Measurements from ENCODE around the gene PLTP.
"Not testable (repeated sequence)": the region's sequence is repeated elsewhere in the genome, so short reads cannot be mapped to it uniquely, and the experiment has no call there.

PLTP gene

DNA sequence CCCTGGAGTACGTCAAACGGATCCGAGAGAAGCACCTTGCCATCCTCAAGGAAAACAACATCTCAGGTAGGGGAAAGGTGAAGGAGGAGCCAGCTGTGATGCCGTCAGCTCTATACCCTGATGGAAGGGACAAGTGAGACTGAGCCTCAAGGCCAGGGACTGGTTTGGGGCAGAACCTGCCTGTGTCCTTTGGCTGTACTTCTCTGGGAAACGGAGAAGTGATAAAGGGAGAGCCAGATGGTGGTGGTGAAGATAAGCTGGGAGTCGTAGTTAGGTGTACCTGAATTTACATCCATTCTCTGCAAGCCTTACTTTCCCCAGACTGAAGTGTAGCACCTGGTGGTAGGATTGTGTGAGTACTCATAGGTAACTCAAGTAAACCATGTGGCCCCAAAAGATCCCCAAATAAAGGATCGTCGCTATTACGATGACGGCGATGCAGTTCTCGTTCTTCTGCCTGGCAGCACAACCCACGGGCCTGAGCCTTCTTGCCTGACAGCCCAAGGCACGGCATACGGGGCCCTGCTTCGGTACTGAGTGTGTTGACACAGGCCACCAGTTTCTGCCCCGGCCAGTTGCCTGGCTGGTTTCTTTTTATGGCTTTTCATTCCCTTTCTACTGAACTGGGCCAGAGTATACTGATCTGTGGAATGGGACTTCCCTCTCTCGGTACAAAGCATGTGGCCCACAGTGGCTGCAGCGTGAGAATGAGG is 33.2 kb upstream of the PLTP start:
- no peak for DNase-seq

- no peak for DNase-seq
Measured at GRCh38 chr20:45944151-45944964, 32.4 kb upstream of the PLTP start.

GRCh38 chr20:45943613-45944012 is 31.7 kb upstream of the PLTP start:
- no peak for DNase-seq

DNA sequence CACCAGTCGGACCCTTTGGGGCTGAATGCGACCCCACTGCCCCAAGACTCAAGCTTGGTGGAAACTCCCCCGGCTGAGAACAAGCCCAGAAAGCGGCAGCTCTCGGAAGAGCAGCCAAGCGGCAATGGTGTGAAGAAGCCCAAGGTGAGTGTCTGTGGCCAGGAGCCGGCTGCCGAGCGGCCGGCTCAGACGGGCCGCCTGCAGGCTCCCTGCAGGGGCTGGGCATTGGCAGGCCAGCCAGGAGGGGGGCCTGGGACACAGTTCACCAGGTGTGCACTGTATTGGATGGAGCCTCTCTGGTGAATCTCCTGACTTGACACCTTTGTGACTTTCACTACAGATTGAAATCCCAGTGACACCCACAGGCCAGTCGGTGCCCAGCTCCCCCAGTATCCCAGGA is 28.5 kb upstream of the PLTP start:
- no peak for DNase-seq

DNA sequence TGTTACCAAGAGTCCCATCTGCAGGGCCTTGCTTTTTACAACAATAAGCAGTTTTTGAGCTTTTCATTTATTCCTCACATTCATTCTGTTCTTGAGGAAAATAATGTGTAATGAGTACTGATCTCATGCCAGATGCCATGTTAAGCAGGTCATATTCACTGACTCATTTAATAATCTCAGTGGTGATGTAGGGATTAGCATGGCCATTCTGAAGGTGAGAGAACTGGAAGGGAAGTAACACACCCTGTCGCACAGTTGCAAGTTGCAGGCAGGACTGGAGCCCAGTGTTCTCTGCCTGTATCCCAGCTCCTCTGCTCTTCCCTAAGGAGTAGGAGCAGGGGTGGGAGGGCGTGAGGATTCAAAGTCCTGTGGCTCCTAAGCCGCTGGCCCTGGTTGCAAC is 28.1 kb upstream of the PLTP start:
- no peak for DNase-seq

DNA sequence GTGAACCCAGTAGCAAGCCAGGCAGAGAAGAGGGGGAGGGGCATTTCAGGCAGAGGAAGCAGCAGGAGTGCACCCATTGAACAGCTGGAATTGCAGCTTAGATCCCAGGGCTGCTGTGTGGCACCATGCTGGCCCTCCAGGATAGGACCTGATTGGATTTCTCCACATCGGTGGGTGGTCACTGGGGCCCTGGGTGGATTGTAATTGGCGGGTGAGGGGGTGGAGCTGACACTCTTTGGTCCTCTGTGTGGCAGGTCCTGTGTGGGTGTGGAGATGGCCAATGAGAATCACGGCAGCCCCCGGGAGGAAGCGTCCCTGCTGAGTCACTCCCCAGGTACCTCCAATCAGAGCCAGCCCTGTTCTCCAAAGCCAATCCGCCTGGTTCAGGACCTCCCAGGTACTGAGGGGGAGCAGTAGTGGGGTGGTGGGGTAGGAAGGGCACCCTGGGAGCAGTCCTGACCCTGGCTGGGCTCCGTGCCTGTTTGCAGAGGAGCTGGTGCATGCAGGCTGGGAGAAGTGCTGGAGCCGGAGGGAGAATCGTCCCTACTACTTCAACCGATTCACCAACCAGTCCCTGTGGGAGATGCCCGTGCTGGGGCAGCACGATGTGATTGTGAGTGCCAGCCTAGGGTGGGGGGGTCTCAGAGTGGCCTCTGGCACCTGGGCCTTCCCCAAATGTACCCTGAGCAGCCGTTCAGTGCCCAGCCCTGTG is 26.9 kb upstream of the PLTP start:
- no peak for DNase-seq

DNA sequence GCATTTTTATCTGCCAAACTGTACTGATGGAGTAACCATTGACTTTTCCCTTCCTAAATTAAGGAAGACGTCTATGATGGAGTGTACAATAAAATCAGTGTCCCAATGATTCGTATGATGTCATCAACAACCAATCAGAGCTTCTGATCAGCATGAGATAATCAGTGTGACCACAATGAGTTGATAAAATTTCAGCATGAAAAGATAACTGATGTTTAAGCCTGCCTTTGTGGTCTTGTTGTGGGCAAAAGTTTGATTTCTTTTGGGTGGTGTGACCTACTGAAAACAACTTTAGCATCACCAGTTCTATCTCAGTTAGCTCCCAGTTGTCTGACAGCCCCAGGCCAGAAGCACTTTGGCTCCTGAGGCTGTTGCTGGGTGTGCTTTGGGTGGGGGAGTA is 25.8 kb upstream of the PLTP start:
- no peak for DNase-seq

GRCh38 chr20:45935416-45936046 is 23.6 kb upstream of the PLTP start:
- no peak for DNase-seq

- DNase-seq: peak; percentile 97
Measured at GRCh38 chr20:45934586-45935415, 22.8 kb upstream of the PLTP start, which contains the start of gene PCIF1. Gene PCIF1, plus strand, starts transcription at chr20:45934683. Its CDS starts 4,317 bp downstream, at chr20:45939000.

- peak; percentile 47 for DNase-seq
Measured at GRCh38 chr20:45934046-45934585, 22.2 kb upstream of the PLTP start.

- peak; percentile 70 for DNase-seq
Measured at GRCh38 chr20:45933266-45934045, 21.5 kb upstream of the PLTP start.

- not testable (repeated sequence) for DNase-seq
Measured at GRCh38 chr20:45931680-45932079, 19.7 kb upstream of the PLTP start.

DNA sequence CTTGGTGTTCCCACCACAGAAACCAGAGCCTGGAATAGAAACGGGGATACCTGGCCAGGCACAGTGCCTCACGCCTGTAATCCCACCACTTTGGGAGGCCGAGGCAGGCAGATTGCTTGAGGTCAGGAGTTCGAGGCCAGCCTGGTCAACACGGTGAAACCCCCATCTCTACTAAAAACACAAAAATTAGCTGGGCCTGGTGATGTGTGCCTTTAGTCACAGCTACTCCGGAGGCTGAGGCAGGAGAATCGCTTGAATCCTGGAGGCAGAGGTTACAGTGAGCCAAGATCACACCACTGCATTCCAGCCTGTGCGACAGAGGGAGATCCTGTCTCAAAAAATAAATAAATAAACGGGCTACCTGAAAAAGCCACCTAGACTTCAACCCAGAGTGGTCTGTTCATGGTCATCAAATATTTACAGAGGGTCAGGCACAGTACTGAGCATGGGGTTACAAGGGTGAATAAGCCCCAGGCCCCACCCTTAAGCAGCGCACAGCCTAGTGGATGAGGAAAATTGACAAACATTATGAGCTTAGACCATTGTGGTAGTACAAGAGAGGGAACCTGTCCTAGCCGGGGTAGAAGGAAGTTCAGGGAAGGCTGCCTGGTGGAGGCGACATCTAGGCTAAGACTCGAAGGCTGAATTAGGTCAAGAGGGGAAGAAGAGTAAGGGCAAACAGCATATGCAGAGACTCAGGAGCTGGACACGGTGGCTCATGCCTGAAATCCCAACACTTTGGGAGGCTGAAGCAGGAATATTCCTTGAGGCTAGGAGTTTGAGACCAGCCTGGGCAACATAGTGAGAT is 15.3 kb upstream of the PLTP start:
- DNase-seq: no peak

GRCh38 chr20:45926731-45927070 is 14.7 kb upstream of the PLTP start:
- no peak for DNase-seq

DNA sequence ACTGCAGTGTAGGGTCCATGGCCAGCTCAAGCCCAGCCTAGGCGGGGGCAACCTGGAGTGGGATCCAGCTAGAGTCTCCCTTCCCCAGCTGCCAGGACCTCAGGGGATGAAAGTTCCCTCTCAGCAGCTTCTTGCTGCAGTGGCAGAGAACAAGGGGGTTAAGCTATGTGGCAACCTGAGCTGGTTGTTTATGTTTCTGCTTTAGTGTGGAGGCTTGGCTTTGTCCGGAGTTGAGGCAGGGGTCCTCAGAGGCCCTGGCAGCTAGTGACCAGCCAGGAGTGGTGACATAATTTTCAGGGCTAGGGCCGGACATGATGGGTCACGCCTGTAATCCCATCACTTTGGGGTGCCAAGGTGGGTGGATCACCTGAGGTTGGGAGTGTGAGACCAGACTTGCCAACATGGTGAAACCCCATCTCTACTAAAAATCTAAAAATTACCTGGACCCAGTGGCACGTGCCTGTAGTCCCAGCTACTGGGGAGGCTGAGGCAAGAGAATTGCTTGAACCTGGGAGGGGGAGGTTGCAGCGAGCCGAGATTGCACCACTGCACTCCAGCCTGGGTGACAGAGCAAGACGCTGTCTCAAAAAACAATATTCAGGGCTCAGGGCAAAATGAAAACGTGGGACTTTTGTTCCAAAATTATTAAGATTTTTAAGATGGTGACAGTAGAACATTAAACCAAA is 14.0 kb upstream of the PLTP start:
- no peak for DNase-seq

GRCh38 chr20:45924391-45925261 is 12.7 kb upstream of the PLTP start:
- DNase-seq: peak; percentile 41

GRCh38 chr20:45921337-45922189 is 9.6 kb upstream of the PLTP start:
- no peak for DNase-seq
